CD4-positive, alpha-beta T cell (primary cell): ENCODE results near the gene METTL25B. TPM values are rescaled to one million over a fixed set of nuclear protein-coding genes. Genes with fewer than 3 reads are reported as not detected.

Experiments used
- ATAC-seq: fragments of 200-7000 bp; cut with Tn5 transposase; one replicate; pipeline ENCODE4 v1.10.0; 2022; ENCODE audit warnings: mild to moderate bottlenecking; ENCODE audit not compliant: poor library complexity
- CTCF ChIA-PET: fragments of 350-600 bp; sonication (Branson Sonifier 250); formaldehyde crosslinking; loops from one replicate; lab custom pipeline; 2021; ENCODE audit warnings: antibody characterized with exemption, inconsistent platforms; lab: Charles Lee
- POLR2A ChIA-PET: fragments of 350-600 bp; sonication (Branson Sonifier 250); formaldehyde crosslinking; loops from one replicate; lab custom pipeline; 2021; ENCODE audit warnings: antibody characterized with exemption, inconsistent platforms; lab: Charles Lee
- DNase-seq, 14 experiments: peaks; one replicate each; pipeline ENCODE4 v3.0.0-alpha.2; 2013 to 2020; ENCODE audit warnings: mixed read lengths in 2 of 14
- H3K27ac ChIP-seq, 2 donors: one replicate each; pipeline versions ENCODE4 v1.5.1 to v1.7.0; 2013; ENCODE audit warnings: low read length in 2 of 2, low read depth in 1 of 2, mild to moderate bottlenecking in 1 of 2
- H3K27me3 ChIP-seq, 2 experiments: 1 replicate in 1 of 2; 2 replicates in 1 of 2; pipeline versions ENCODE4 v1.6.1 to v1.7.0; 2013; ENCODE audit warnings: low read length in 2 of 2, control low read depth in 1 of 2, mild to moderate bottlenecking in 1 of 2, moderate library complexity in 1 of 2; ENCODE audit not compliant: insufficient read depth in 2 of 2, control insufficient read depth in 1 of 2
- H3K36me3 ChIP-seq: one replicate; pipeline ENCODE4 v1.6.1; 2013; ENCODE audit warnings: low read length, control low read depth; ENCODE audit not compliant: insufficient read depth
- H3K4me1 ChIP-seq: one replicate; pipeline ENCODE4 v1.6.1; 2013; ENCODE audit warnings: low read length, control low read depth; ENCODE audit not compliant: insufficient read depth
- H3K4me3 ChIP-seq: one replicate; pipeline ENCODE4 v1.5.1; 2013; ENCODE audit warnings: mild to moderate bottlenecking, low read length, moderate library complexity
- H3K9me3 ChIP-seq, 2 experiments: 1 replicate in 1 of 2; 2 replicates in 1 of 2; pipeline versions ENCODE4 v1.6.1 to v1.7.0; 2013; ENCODE audit warnings: low read length in 2 of 2, mild to moderate bottlenecking in 2 of 2, control low read depth in 1 of 2, moderate library complexity in 1 of 2; ENCODE audit not compliant: control insufficient read depth in 1 of 2, insufficient read depth in 1 of 2
- H3K27ac Mint-ChIP-seq: one replicate; pipeline ENCODE4 v1.8.0; 2020; ENCODE audit warnings: mixed read lengths
- H3K27me3 Mint-ChIP-seq: one replicate; pipeline ENCODE4 v1.8.0; 2021; ENCODE audit warnings: mixed read lengths
- H3K36me3 Mint-ChIP-seq: one replicate; pipeline ENCODE4 v1.8.0; 2021; ENCODE audit warnings: low read depth, mixed read lengths
- H3K4me1 Mint-ChIP-seq: one replicate; pipeline ENCODE4 v1.8.0; 2021; ENCODE audit warnings: low read depth, mixed read lengths
- H3K4me3 Mint-ChIP-seq: one replicate; pipeline ENCODE4 v1.8.0; 2020; ENCODE audit warnings: mild to moderate bottlenecking, mixed read lengths
- H3K9me3 Mint-ChIP-seq: one replicate; pipeline ENCODE4 v1.8.0; 2020; ENCODE audit warnings: mixed read lengths
- intact Hi-C, 2 experiments: fragments of 100-400 bp; cut with DNase I in 1 of 2; cut with micrococcal nuclease in 1 of 2; formaldehyde crosslinking; loops; one replicate each; pipeline versions ENCODE4 v1.15.1 to v1.9.0; 2023 to 2025; cut with DNase I, micrococcal nuclease
- total RNA-seq, 174 experiments: library from RNA in 2 of 174; stranded (reverse) in 2 of 174; gene quantifications; one replicate each; pipeline ENCODE4 v1.2.3 and lab custom pipeline; 2021 to 2026
- TF ChIP-seq, protein P1 (sequence below): fragments of 200-600 bp; IDR thresholded peaks from one replicate; pipeline ENCODE4 v1.8.0; 2022; ENCODE audit warnings: antibody characterized with exemption, mild to moderate bottlenecking

METTL25B gene
- total RNA-seq, 2 experiments from 2014 or later = 10.6 to 12.0 TPM

DNA sequence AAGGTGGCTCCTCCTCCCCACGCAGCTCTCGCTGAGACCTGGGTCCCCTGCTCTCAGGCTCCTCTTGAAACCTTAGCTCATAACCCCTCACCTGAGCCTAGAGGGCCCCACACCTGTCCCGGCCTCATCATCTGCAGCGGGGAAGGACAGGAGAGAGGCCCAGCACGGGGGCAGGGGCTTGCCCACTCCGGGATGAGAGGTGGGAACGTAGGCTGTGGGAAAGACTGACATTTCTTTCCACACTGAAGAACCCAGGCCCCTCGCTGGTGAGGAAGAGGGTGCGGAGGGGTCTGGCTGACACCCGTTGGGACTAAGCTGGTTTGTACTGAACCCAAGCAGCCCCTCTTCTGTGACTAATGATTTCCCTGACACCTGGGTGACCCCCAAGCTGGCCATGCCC, 37.1 kb upstream of the METTL25B start:
- intact Hi-C loops = no loop called here
- Histone ChIP-seq H3K4me3 (no peak overlapping the region), H3K36me3 (no peaks in the 10 kb centered on the region), H3K27ac (no peak overlapping the region), H3K27me3 (peaks cover 52 to 58% of the 10 kb centered on the region in 2 experiments), H3K4me1 (peaks cover 23% of the 10 kb centered on the region), H3K9me3 (peaks cover 0 to 13% of the 10 kb centered on the region in 2 experiments)
- POLR2A ChIA-PET = interaction anchor here (1.0 to 3.9 kb wide), 3 partner anchors 15 to 36 kb away, joined by 4 to 38 read pairs (median 4); partner anchors contain the start of genes ISG20L2 and METTL25B
- H3K27me3 Mint-ChIP-seq = peaks cover 61% of the 10 kb centered on the region
- CTCF ChIA-PET = interaction anchor here (2.5 to 3.6 kb wide), 2 partner anchors 15 to 34 kb away, joined by 7 to 119 read pairs; partner anchors contain the start of gene CRABP2
- H3K9me3 Mint-ChIP-seq = no peaks in the 10 kb centered on the region
- no peaks in the 10 kb centered on the region for H3K36me3 Mint-ChIP-seq
- DNase-seq = no peak
- peaks cover 26% of the 10 kb centered on the region for H3K4me1 Mint-ChIP-seq
- H3K27ac Mint-ChIP-seq = no peak overlapping the region
- ATAC-seq = no peak
- TF ChIP-seq, protein P1, sequence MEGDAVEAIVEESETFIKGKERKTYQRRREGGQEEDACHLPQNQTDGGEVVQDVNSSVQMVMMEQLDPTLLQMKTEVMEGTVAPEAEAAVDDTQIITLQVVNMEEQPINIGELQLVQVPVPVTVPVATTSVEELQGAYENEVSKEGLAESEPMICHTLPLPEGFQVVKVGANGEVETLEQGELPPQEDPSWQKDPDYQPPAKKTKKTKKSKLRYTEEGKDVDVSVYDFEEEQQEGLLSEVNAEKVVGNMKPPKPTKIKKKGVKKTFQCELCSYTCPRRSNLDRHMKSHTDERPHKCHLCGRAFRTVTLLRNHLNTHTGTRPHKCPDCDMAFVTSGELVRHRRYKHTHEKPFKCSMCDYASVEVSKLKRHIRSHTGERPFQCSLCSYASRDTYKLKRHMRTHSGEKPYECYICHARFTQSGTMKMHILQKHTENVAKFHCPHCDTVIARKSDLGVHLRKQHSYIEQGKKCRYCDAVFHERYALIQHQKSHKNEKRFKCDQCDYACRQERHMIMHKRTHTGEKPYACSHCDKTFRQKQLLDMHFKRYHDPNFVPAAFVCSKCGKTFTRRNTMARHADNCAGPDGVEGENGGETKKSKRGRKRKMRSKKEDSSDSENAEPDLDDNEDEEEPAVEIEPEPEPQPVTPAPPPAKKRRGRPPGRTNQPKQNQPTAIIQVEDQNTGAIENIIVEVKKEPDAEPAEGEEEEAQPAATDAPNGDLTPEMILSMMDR = no peak
- no peak overlapping the region for H3K4me3 Mint-ChIP-seq

DNA sequence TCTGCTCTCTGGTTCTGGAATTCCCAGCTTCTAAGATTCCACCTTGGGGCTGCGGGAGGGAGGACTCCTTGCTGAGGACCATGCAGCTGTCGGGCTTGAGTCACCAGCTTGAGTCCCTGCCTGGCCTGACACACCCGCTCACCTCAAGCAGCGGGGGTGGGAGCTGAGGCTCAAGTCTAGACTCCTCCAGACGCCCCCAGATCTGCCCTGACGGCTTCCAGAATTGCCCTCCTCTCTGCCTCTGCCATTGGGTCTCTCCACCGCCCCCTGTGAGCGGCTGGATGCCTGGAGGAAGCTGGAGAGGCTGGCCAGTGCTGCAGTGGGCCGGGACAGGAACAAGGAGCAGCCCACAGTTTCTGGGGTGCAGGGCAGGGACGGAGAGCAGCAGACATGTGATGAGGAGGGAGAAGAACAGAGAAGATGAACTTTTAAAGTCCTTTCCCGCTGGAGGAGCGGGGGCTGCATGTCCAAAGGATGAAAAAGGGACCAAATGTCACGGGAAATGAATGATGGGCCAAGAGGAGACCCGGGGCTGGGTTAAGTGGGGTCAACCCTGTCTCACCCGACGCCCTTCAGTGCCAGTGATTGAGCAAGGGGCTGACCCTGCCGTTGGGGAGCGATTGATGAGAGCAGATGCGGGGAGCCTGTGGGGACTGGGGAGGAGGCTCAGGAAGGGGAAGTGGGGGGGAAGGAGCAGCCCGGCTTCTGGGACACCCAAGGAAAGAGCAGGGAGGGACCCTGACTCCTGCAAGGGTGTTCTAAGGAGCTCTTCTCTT, 36.4 kb upstream of the METTL25B start:
- ChIA-PET POLR2A (interaction anchor here (1.0 to 3.9 kb wide), 2 partner anchors 14 to 35 kb away, joined by 4 to 38 read pairs; partner anchors contain the start of genes ISG20L2 and METTL25B), CTCF (interaction anchor here (2.5 to 3.6 kb wide), 2 partner anchors 14 to 34 kb away, joined by 7 to 119 read pairs; partner anchors contain the start of gene CRABP2)
- DNase-seq = no peak
- Mint-ChIP-seq H3K27me3 (peaks cover 67% of the 10 kb centered on the region), H3K4me1 (peaks cover 26% of the 10 kb centered on the region), H3K36me3 (no peaks in the 10 kb centered on the region), H3K4me3 (no peak overlapping the region), H3K27ac (no peak overlapping the region), H3K9me3 (no peaks in the 10 kb centered on the region)
- Histone ChIP-seq H3K9me3 (peaks cover 0 to 13% of the 10 kb centered on the region in 2 experiments), H3K27me3 (peaks cover 52 to 58% of the 10 kb centered on the region in 2 experiments), H3K27ac (no peak overlapping the region), H3K4me3 (no peak overlapping the region), H3K36me3 (no peaks in the 10 kb centered on the region), H3K4me1 (peaks cover 23% of the 10 kb centered on the region)
- TF ChIP-seq, protein P1 = no peak
- intact Hi-C loops = no loop called here
- ATAC-seq = no peak

GRCh38 chr1:156692441-156692924, 35.8 kb upstream of the METTL25B start:
- ATAC-seq = no peak
- TF ChIP-seq, protein P1 = no peak
- peaks cover 55 to 58% of the 10 kb centered on the region in 2 experiments for H3K27me3 ChIP-seq
- peaks cover 0 to 13% of the 10 kb centered on the region in 2 experiments for H3K9me3 ChIP-seq
- peaks cover 26% of the 10 kb centered on the region for H3K4me1 Mint-ChIP-seq
- no peaks in the 10 kb centered on the region for H3K9me3 Mint-ChIP-seq
- H3K27ac ChIP-seq = no peak overlapping the region
- ChIA-PET POLR2A (interaction anchor here (1.0 kb wide), 2 partner anchors 14 kb away, joined by 4 to 5 read pairs; no protein-coding TSS in a partner anchor), CTCF (interaction anchor here (2.5 kb wide), 1 partner anchor 14 kb away, joined by 7 read pairs; the partner anchor contains the start of gene CRABP2)
- H3K4me1 ChIP-seq = peaks cover 23% of the 10 kb centered on the region
- H3K4me3 ChIP-seq = no peak overlapping the region
- DNase-seq = no peak
- intact Hi-C loops = no loop called here
- no peak overlapping the region for H3K4me3 Mint-ChIP-seq
- H3K27ac Mint-ChIP-seq = no peak overlapping the region
- H3K36me3 ChIP-seq = no peaks in the 10 kb centered on the region
- H3K27me3 Mint-ChIP-seq = peaks cover 73% of the 10 kb centered on the region
- no peaks in the 10 kb centered on the region for H3K36me3 Mint-ChIP-seq
